HG03565 (cell line): Measurements from ENCODE around the gene PDZRN4.
"Not testable (repeated sequence)": the region's sequence is repeated elsewhere in the genome, so short reads cannot be mapped to it uniquely, and the experiment has no call there.

ENCODE experiments used
- ATAC-seq: cut with Tn5 transposase; IDR thresholded peaks from one replicate; pipeline ENCODE4 v1.9.1; 2021; ENCODE audit warnings: mild to moderate bottlenecking, moderate library complexity; ENCODE audit not compliant: unreplicated experiment

The PDZRN4 gene

GRCh38 chr12:41188058-41188840 is at the start of gene PDZRN4:
PDZRN4 (plus strand) TSS chr12:41188320.
- ATAC-seq, result no peak

DNA sequence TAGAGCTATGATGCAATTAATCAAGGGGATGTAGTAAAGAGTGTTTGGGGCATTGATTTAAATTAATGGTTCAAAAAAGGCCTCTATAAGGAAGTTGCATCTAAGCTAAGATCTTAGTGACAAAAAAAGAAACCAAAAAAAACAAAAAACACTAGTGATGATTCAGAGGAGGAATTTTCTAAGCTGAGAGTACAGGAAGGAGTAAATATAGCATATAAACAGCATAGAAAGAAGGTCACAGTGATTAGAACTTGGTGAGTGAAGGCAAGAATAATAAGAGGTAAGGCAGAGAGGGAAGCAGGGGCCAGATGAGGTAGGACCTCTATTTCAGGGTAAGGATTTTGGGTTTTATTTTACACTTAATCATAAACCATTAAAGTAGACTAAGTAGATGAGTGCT is 48.0 kb upstream of the PDZRN4 start:
- no peak for ATAC-seq

GRCh38 chr12:41141104-41141503 is 47.0 kb upstream of the PDZRN4 start:
- ATAC-seq, result no peak

DNA sequence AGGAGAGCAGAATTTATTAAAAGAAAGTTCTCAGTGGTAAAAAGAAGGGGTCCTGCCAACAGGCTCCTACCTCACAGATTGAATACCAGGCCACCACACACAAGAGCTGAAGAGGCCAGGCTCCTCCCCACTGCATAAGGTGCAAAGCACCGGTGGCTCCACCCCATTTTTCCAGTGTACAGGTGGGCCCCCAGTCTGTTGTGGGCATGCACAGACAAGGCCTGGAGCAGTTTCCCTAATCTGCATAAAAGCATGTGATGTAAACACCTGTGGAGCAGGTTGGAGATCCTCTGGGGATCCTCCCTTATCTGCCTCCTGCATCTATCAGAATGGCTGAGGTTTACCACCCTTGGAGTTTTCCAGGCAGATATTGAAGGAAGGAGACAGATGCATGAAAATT is 45.7 kb upstream of the PDZRN4 start:
- no peak for ATAC-seq

- no peak for ATAC-seq
Measured at GRCh38 chr12:41151793-41152192, 36.3 kb upstream of the PDZRN4 start.

DNA sequence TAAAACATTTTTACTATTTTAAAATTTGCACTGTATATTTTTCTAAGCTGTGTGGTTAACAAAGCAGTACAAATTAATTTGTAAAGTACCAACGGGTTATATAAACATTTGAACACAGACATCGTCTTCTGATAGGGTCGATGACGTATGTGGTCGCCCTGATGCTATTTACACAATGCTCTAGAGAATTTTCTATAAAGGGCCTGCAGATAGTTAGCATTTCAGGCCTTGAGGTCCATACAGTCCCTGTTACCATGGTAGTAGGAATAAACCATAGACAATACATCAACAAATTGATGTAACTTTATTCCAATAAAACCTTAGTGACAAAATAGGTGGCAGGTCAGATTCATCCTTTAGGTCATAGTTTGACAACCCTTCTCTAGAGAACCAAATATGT is 25.7 kb upstream of the PDZRN4 start:
- ATAC-seq, result no peak

DNA sequence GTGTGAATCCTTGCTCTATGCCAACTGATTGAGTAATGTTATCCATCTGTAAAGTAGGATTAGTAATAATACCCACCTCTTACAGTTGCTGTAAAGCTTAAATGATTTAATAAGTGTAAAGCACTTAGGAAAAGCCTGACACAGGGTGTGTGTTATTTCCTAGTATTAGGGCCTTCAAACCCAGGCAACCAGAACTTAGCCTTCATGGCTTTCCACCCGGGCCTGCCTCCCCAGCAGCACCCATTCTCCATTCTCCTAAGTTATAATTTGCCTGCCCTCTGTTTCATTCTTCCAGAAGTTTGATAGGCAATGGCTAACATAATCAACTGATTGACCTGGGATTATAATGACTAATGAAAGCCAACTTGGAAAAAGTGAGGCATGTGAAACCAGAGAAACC is 20.4 kb upstream of the PDZRN4 start:
- no peak for ATAC-seq

- no peak for ATAC-seq
Measured at GRCh38 chr12:41174602-41175001, 13.5 kb upstream of the PDZRN4 start.

DNA sequence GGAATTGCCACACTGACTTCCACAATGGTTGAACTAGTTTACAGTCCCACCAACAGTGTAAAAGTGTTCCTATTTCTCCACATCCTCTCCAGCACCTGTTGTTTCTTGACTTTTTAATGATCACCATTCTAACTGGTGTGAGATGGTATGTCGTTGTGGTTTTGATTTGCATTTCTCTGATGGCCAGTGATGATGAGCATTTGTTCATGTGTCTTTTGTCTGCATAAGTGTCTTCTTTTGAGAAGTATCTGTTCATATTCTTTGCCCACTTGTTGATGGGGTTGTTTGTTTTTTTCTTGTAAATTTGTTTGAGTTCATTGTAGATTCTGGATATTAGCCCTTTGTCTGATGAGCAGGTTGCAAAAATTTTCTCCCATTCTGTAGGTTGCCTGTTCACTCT is 8.6 kb upstream of the PDZRN4 start:
- ATAC-seq, result not testable (repeated sequence)

GRCh38 chr12:41184864-41185263 is 3.3 kb upstream of the PDZRN4 start:
- no peak for ATAC-seq

- ATAC-seq, result no peak
Measured at GRCh38 chr12:41186026-41186425, 2.1 kb upstream of the PDZRN4 start.

GRCh38 chr12:41188841-41189394 is 798 bp downstream of the PDZRN4 start:
- ATAC-seq, result no peak

- ATAC-seq, result no peak
Measured at GRCh38 chr12:41189395-41190251, 1.5 kb downstream of the PDZRN4 start.

- ATAC-seq, result no peak
Measured at GRCh38 chr12:41190338-41190737, 2.2 kb downstream of the PDZRN4 start.

DNA sequence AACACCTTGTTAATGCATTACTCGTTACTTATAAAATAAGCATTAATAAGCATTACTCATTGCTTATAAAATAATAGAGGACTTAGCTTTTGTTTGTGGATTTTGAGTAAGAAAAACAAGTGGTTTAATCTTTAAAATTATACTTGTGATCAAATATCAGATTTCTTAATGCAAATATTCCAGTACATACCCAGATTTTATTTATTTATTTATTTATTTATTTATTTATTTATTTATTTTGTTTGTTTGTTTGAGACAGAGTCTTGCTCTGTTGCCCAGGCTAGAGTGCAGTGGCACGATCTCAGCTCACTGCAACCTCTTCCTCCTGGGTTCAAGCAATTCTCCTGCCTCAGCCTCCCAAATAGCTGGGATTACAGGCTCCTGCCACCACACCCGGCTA is 3.4 kb downstream of the PDZRN4 start:
- ATAC-seq, result not testable (repeated sequence)

- ATAC-seq, result no peak
Measured at GRCh38 chr12:41193311-41193710, 5.2 kb downstream of the PDZRN4 start.

GRCh38 chr12:41202051-41202450 is 13.9 kb downstream of the PDZRN4 start:
- ATAC-seq, result no peak

GRCh38 chr12:41205070-41205709 is 17.1 kb downstream of the PDZRN4 start:
- ATAC-seq, result no peak

GRCh38 chr12:41206298-41206697 is 18.2 kb downstream of the PDZRN4 start:
- ATAC-seq, result no peak

DNA sequence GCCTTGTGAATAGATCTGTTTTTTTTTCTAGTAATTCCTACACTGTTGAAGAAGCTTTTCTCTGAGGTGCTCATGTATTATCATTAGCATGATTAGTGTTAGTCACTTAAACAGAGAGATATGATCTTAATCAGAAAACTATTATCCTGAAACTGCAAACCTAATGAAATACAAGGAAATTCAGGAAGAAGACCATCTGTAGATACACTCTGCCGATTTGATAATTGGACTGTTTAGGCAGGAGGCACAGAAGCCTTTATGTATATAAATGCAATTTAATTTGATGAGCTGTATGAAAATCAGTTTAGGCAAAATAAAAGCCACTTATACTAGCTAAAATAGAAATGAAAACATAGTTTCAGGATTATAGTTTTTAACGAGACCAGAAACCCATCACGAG is 23.3 kb downstream of the PDZRN4 start:
- ATAC-seq, result no peak

DNA sequence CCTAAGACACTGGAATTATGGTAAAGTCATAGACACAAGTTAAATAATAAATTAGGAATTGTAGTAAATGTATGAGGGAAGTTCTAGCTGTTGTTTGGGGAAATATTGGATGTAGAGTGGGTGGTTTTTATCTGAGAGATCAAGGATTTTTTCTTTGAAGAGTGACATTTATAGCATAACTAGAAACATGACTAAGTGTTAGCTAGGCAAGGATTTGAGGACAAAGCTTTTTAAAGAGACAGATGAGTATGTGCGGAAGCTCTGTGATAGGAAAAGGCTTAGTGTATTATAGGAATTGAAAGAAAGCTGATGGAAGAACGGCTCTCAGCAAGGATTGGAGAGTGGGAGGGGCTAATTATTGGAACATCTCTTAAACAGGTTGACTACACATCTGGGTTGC is 24.5 kb downstream of the PDZRN4 start:
- ATAC-seq, result no peak
